Bone marrow (tissue), 2 donors: ENCODE measurements around the gene ADGRL3.

Source experiments
- DNase-seq, 2 donors: peaks; one replicate each; lab custom pipeline; 2025; lab: John Stamatoyannopoulos, UW

ADGRL3 gene

GRCh38 chr4:61426229-61426628, 226.1 kb downstream of the ADGRL3 start:
- DNase-seq = no peak

- DNase-seq = no peak
Observed at GRCh38 chr4:61427099-61427817, 227.1 kb downstream of the ADGRL3 start.

DNA sequence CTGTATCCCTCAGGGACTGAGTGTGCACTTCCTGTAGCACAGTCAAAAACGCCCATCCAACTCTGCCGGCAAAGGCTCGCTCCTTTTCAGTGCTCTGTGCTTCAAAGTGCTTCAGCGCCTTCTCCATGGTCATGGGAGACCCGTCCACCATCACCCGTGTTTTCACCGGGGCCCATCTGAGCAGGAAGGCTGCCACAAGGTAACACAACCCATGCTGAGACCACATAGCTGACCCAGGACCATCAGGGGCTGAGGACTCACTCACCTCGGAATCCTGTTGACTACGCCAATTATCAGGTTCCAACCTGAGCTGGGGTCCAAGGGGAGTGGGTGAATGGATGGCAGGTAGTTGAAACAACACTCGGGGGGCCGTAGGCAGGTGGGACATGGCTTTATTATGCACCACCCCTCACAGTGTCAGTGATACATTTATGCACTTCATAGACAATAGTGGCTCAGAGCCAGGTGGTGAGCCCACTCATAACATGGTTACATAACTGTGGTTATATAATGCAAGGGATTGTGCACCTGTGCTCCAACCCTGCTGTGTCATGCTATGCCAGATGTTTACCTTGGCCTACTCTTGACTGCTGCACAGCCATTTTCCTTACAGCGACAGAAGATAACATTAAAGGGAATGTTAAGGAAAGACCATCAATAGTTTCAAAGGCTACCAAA, 227.8 kb downstream of the ADGRL3 start:
- no peak for DNase-seq

DNA sequence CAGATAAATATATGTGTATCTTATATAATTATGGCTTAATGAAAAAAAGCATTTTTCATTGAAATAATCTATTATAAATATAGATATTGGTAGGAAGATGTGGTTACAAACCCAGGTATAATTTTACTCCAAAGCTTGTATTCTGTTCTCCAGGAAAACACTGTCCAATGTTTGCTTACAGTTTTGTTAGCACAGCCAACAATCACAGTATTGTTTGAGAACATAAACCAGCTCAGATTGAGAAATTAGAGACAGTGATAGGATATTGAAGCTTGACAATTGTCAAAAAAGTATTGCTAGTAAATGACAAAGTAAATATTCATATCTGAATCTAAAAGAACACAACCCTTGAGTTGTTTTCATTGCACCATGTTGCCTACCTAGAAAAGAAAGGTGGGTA, 228.8 kb downstream of the ADGRL3 start:
- no peak for DNase-seq

DNA sequence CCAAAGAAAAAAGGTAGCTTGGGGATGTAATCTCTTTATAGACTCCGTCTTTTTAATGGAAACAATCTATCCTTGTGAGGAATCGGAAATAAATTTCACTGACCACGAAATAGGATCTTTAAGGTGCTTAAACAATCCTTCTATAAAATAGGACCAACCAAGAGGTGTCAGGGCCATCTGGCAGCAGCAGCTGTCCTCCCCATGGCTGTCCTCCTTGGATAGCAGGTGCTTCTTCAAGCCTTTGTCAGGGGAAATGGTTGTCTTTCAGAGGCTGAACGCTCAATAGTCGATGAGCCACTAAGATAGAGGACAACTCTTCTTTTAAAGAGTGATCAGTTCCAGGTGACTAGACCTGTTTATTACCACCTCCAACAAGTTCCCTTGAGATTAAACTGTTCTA, 231.0 kb downstream of the ADGRL3 start:
- DNase-seq = no peak

- no peak for DNase-seq
Observed at GRCh38 chr4:61437923-61438322, 237.8 kb downstream of the ADGRL3 start.

- no peak for DNase-seq
Observed at GRCh38 chr4:61440321-61440720, 240.2 kb downstream of the ADGRL3 start.

DNA sequence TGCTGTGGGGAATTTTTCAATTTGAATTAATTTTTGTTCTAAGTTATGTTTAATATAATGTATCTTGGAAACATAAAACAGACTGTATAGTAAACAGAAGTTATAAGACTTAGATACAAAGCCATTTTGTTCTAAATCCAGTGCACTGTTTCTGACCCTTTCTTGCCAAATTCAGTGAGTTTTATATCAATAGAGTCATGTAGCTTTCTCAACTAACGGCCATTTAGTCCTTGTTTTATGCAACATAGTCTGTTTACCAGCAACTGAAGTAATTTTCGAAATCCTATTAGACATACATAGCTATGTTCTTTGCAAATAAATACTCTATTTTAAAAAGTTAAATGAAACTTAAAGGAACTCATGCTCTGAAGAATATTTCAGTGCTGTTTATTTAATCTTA, 242.8 kb downstream of the ADGRL3 start:
- DNase-seq = no peak

- DNase-seq = no peak
Observed at GRCh38 chr4:61443813-61444510, 243.8 kb downstream of the ADGRL3 start.

DNA sequence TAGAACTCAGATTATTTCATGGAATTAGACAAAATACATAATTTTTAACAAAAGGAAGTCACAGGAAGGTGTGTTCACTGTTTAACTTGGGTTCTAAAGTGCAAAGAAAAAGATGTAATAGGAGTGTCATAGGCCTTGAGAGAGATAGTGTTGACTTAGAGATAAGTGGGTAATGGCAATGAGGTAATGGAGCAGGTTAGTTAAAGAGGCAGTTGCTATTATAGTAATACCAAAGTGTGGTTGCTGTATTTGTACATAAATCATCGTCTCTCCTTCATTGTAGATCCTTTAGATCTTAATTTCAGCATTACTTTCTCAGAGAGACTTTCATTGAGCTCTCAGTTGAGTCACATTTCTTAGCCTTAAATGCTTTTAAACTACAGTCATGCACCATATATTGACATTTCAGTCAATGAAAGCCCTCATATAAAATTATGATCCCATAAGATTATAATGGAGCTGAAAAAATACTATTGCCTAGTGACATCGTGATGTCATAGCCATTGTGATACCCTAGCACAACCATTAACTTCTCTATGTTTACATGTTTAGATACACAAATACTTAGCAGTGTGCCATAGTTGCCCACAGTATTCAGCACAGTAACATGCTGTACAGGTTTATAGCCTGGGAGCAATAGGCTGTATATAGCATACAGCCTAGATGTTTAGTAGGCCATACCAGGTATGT, 245.4 kb downstream of the ADGRL3 start:
- no peak for DNase-seq

GRCh38 chr4:61446941-61447340, 246.8 kb downstream of the ADGRL3 start:
- no peak for DNase-seq

DNA sequence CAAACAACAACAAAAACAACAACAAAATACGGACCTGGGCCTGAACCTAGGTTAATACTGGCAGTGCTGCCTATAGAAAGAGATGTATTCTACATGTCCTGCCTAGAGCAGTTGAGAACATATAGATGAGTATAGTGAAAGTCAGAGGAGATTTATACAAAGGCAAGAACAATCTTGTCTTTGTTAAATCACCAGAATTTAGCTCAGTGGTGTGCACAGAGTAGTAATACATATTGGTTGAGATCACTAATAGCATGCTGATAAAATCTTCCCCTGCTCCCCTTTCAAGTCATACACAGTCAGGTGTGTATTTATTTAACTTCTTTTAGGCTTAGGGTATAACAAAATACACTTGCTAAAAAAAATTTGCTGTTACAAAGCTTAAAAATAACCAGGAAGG, 247.8 kb downstream of the ADGRL3 start:
- no peak for DNase-seq

- DNase-seq = no peak
Observed at GRCh38 chr4:61451935-61452334, 251.8 kb downstream of the ADGRL3 start.

GRCh38 chr4:61461956-61462355, 261.8 kb downstream of the ADGRL3 start:
- DNase-seq = no peak

- DNase-seq = no peak
Observed at GRCh38 chr4:61462451-61463326, 262.6 kb downstream of the ADGRL3 start.

DNA sequence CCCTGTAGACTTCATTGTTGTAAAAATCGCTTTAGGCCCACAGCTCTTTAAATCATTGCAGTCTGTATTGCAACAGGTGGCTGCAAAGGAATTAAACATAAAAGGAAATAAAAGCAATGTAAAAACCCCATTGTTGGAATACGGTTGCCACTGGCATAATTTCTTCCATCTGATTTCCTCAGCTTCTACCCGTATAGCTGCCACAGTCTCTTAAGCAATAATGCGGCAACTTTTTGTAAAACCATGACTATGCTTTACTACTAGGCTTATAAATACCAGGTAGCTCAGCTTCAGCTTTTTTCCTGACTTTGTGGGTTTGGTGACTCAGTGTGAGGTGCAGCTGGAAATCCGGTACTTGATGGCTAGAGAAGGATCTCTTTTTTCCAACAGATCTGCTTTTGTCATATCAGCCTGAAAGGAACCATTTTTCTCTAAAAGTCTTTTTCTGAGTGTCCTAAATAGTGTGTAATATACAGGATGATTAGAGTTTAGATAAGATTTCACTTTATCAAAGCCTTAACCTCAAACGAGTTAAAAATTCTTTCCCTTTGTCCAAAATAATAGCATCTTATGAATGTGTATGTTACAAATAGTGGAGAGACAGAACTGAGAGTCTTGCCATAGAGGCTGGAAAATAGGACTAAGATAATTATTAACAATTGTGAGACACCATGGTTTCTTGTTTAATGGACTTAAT, 268.0 kb downstream of the ADGRL3 start:
- DNase-seq = no peak

DNA sequence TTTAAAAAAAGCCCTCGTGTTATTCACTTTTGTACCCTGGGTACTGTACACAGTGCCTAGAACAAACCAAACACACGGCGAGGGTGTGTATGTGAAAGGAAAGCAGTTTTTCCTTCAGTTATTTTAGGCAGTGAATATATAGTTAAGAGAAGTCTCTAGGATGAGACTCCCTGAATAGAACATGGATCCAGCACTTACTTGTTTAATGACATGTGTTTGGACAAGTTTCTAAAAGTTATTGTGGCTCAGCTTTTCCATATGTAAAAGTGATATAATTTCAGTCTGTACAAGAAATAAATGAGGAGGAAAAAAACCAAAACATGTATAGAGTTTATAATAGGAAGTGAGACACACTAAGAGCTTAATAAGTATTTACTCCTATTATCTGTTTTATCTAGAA, 273.2 kb downstream of the ADGRL3 start:
- no peak for DNase-seq

DNA sequence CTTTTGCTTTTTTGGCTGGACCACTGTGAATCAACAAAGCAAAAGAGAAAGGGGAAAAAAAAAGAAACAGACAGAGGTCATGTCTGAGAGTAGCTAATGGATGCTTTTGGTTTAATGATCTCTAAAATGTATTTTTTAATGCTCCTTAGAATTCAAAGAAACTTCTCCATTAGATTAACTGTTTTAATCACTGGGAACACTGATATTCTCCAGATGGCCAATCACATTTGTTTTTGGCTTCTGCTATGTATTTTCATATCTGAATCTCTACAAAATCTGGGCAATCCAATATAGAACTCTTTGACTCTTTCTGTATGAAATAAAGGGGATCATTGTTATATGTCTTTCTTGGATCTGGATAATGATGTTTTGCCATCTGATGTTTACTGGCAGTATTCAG, 278.2 kb downstream of the ADGRL3 start:
- DNase-seq = no peak

GRCh38 chr4:61485056-61485455, 284.9 kb downstream of the ADGRL3 start:
- no peak for DNase-seq

- DNase-seq = no peak
Observed at GRCh38 chr4:61489927-61490326, 289.8 kb downstream of the ADGRL3 start.

- no peak for DNase-seq
Observed at GRCh38 chr4:61493041-61493440, 292.9 kb downstream of the ADGRL3 start.
